Measurements from ENCODE around the gene HTR3C.

GRCh38 chr3:184068344-184068743 lies 15.5 kb downstream of the HTR3C start:
- TF ChIP-seq MAX (IDR thresholded peaks at IDR 0.05) (no peak), CEBPB (IDR thresholded peaks at IDR 0.05) (no peak), TCF12 (IDR thresholded peaks at IDR 0.05; ENCODE audit: low read depth) (no peak), TEAD4 (IDR thresholded peaks at IDR 0.05) (no peak)
